WERI-Rb-1 (cell line): Measurements from ENCODE around the gene OTC.

Experiments
- DNase-seq: peaks from one replicate; pipeline ENCODE4 v3.0.0-alpha.2; 2020
- H3K27ac ChIP-seq: fragments of 250-450 bp; sonication (Bioruptor Pico); 2 replicates; pipeline ENCODE4 v1.5.1; 2020; ENCODE audit warnings: mild to moderate bottlenecking, moderate library complexity
- H3K27me3 ChIP-seq: fragments of 250-450 bp; sonication (Bioruptor Pico); 2 replicates; pipeline ENCODE4 v1.5.1; 2021; ENCODE audit warnings: mild to moderate bottlenecking, low read depth, moderate library complexity; ENCODE audit not compliant: insufficient read depth, severe bottlenecking
- H3K36me3 ChIP-seq: fragments of 250-450 bp; sonication (Bioruptor Pico); 2 replicates; pipeline ENCODE4 v1.5.1; 2020; ENCODE audit warnings: mild to moderate bottlenecking, moderate library complexity
- H3K4me3 ChIP-seq: 2 replicates; pipeline ENCODE4 v1.5.1; 2011; ENCODE audit warnings: low read depth, mild to moderate bottlenecking, control low read depth, low read length
- H3K9me3 ChIP-seq: fragments of 250-450 bp; sonication (Bioruptor Pico); 2 replicates; pipeline ENCODE4 v1.5.1; 2021; ENCODE audit warnings: mild to moderate bottlenecking, moderate library complexity; ENCODE audit not compliant: severe bottlenecking
- CTCF ChIP-seq: IDR thresholded peaks from 2 replicates; pipeline ENCODE4 v1.5.1; 2011; ENCODE audit warnings: low read depth, mild to moderate bottlenecking, control low read depth, inconsistent platforms, low read length

Gene OTC

GRCh38 chrX:38465686-38466085 is 113.3 kb downstream of the OTC start:
- H3K27ac ChIP-seq: no peak overlapping the region
- no peak for DNase-seq
- H3K9me3 ChIP-seq: no peaks in the 10 kb centered on the region
- no peaks in the 10 kb centered on the region for H3K27me3 ChIP-seq
- TF ChIP-seq CTCF: no peak
- no peaks in the 10 kb centered on the region for H3K36me3 ChIP-seq
- H3K4me3 ChIP-seq: no peak overlapping the region

GRCh38 chrX:38468563-38469157 is 116.3 kb downstream of the OTC start:
- H3K4me3 ChIP-seq: no peak overlapping the region
- H3K36me3 ChIP-seq: no peaks in the 10 kb centered on the region
- no peaks in the 10 kb centered on the region for H3K9me3 ChIP-seq
- no peak for DNase-seq
- no peak for TF ChIP-seq CTCF
- no peak overlapping the region for H3K27ac ChIP-seq
- H3K27me3 ChIP-seq: no peaks in the 10 kb centered on the region
